GM23248 (cell line): ENCODE results near the gene C9orf85.
"Not testable (repeated sequence)": the region's sequence is repeated elsewhere in the genome, so short reads cannot be mapped to it uniquely, and the experiment has no call there.

Experiments
- EZH2 ChIP-seq: fragments of 200-600 bp; sonication (generic); IDR thresholded peaks from 2 replicates; pipeline ENCODE4 v1.6.1; 2018; ENCODE audit warnings: antibody characterized with exemption, mild to moderate bottlenecking; ENCODE audit not compliant: insufficient read depth, poor library complexity, severe bottlenecking
- EZH2phosphoT487 ChIP-seq: fragments of 200-600 bp; sonication (generic); IDR thresholded peaks from 2 replicates; pipeline ENCODE4 v1.6.1; 2018; ENCODE audit warnings: antibody characterized with exemption, moderate library complexity, mild to moderate bottlenecking, low read depth; ENCODE audit not compliant: insufficient read depth

DNA sequence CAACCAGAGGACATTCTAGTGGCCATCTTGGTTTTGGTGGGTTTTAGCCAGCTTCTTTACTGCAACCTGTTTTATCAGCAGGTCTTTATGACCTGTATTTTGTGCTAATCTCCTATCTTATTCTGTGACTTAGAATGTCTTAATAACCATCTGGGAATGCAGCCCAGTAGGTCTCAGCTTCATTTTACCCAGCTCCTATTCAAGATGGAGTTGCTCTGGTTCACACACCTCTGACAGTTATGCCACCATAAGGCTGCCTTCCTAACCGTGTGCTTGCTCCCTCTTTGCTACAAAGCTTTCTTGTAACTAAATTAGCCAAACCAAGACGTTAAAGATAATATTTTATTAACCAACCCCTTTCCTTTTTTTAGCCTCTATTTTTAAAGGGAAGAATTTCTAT, 43.2 kb downstream of the C9orf85 start:
- not testable (repeated sequence) for TF ChIP-seq EZH2phosphoT487, EZH2
